ENCODE results near the gene PAM. TPM values are rescaled to one million over a fixed set of nuclear protein-coding genes. Genes with fewer than 3 reads are reported as not detected.

Gene PAM
- total and polyA plus RNA-seq, 2 of the 13 experiments (the other 11 are each of a cell fraction or from before 2014, with no cell fraction given), result 20.2 to 79.1 TPM

- TF ChIP-seq ELK4 (CRISPR knock-in tag; IDR thresholded peaks at IDR 0.05; ENCODE audit: borderline replicate concordance) (no peak), MLXIP (CRISPR knock-in tag; IDR thresholded peaks at IDR 0.05; ENCODE audit: borderline replicate concordance) (no peak), ZNF10 (CRISPR knock-in tag; IDR thresholded peaks at IDR 0.05; ENCODE audit: borderline replicate concordance, low read depth) (no peak), ZNF224 (CRISPR knock-in tag; IDR thresholded peaks at IDR 0.05) (no peak), MYNN (CRISPR knock-in tag; IDR thresholded peaks at IDR 0.05; ENCODE audit: low read depth) (no peak), CREM (IDR thresholded peaks at IDR 0.05) (no peak), CREM (CRISPR knock-in tag; IDR thresholded peaks at IDR 0.05) (no peak), KDM2A (CRISPR knock-in tag; IDR thresholded peaks at IDR 0.05; ENCODE audit: borderline replicate concordance, low read depth) (no peak), KLF13 (CRISPR knock-in tag; IDR thresholded peaks at IDR 0.05) (no peak), JARID2 (CRISPR knock-in tag; IDR thresholded peaks at IDR 0.05; ENCODE audit: insufficient replicate concordance) (no peak), ZBTB21 (CRISPR knock-in tag; IDR thresholded peaks at IDR 0.05) (no peak)
- TF ChIP-seq, protein P1, sequence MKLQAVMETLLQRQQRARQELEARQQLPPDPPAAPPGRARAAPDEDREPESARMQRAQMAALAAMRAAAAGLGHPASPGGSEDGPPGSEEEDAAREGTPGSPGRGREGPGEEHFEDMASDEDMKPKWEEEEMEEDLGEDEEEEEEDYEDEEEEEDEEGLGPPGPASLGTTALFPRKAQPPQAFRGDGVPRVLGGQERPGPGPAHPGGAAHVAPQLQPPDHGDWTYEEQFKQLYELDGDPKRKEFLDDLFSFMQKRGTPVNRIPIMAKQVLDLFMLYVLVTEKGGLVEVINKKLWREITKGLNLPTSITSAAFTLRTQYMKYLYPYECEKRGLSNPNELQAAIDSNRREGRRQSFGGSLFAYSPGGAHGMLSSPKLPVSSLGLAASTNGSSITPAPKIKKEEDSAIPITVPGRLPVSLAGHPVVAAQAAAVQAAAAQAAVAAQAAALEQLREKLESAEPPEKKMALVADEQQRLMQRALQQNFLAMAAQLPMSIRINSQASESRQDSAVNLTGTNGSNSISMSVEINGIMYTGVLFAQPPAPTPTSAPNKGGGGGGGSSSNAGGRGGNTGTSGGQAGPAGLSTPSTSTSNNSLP (IDR thresholded peaks at IDR 0.05; ENCODE audit: low read depth, low read length), result no peak
Measured at GRCh38 chr5:102763734-102764133, 8.6 kb downstream of the PAM start (continued).
